ENCODE measurements around the gene RNF222. TPM values are rescaled to one million over a fixed set of nuclear protein-coding genes. Genes with fewer than 3 reads are reported as not detected.
A peak's percentile ranks its signal among the peaks of the same experiment; 100 is the strongest.

Gene RNF222
- total RNA-seq, 4 donors from 2014 or later: not detected

DNA sequence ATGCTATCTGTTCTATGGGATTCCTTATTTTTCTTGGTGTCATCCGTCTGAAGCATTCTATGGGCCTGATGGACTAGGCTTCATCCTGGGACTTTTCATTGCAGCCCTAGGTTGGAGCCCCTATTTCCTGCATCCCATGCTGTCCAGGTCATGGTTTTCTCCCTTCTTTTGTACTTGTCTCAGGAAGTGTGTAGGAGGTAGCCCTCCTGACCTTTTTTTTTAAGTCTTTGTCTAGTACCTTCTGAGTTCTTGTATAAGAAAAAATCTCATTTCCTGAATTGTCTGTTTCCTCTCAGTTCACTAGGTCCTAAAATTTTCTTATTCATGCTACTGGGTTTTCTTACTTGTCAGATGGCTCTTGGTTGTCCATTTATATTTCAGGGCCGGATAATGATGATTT is 44.1 kb upstream of the RNF222 start:
- intact Hi-C loops (cut with DNase I; ENCODE audit: low total_unique reads): no loop called here
- no peaks in the 10 kb centered on the region for H3K36me3 ChIP-seq
- TF ChIP-seq, protein P1, sequence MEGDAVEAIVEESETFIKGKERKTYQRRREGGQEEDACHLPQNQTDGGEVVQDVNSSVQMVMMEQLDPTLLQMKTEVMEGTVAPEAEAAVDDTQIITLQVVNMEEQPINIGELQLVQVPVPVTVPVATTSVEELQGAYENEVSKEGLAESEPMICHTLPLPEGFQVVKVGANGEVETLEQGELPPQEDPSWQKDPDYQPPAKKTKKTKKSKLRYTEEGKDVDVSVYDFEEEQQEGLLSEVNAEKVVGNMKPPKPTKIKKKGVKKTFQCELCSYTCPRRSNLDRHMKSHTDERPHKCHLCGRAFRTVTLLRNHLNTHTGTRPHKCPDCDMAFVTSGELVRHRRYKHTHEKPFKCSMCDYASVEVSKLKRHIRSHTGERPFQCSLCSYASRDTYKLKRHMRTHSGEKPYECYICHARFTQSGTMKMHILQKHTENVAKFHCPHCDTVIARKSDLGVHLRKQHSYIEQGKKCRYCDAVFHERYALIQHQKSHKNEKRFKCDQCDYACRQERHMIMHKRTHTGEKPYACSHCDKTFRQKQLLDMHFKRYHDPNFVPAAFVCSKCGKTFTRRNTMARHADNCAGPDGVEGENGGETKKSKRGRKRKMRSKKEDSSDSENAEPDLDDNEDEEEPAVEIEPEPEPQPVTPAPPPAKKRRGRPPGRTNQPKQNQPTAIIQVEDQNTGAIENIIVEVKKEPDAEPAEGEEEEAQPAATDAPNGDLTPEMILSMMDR (IDR thresholded peaks at IDR 0.05): no peak
- no peak for TF ChIP-seq POLR2A (IDR thresholded peaks at IDR 0.05)
- no peak overlapping the region for H3K4me3 ChIP-seq
- no peak overlapping the region for H3K27ac ChIP-seq
- DNase-seq: no peak
- no peaks in the 10 kb centered on the region for H3K27me3 ChIP-seq
- H3K9me3 ChIP-seq: no peaks in the 10 kb centered on the region
- H3K4me1 ChIP-seq: no peaks in the 10 kb centered on the region

DNA sequence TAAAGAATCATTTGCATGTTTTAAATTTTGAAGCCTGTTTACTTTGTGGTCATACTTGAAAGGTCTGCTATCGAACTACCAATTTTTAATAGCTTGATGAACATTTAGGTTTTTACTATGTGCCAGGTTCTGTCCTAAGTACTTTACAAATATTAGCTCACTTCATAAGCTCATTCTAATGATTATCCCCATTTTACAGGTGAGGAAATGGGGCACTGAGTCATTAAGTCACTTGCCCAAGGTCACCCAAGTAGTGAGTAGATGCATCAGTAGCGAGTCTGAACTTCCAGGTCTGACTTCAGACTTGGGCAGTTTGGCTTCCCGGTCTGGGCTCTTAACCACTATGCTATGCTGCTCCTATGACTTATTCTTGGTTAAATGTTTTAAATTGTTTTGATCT is 42.1 kb upstream of the RNF222 start:
- Histone ChIP-seq H3K27me3 (no peaks in the 10 kb centered on the region), H3K9me3 (no peaks in the 10 kb centered on the region), H3K4me3 (no peak overlapping the region), H3K36me3 (no peaks in the 10 kb centered on the region), H3K4me1 (no peaks in the 10 kb centered on the region), H3K27ac (no peak overlapping the region)
- no peak for TF ChIP-seq POLR2A (IDR thresholded peaks at IDR 0.05)
- TF ChIP-seq, protein P1 (IDR thresholded peaks at IDR 0.05): no peak
- no peak for DNase-seq
- intact Hi-C loops (cut with DNase I; ENCODE audit: low total_unique reads): no loop called here

DNA sequence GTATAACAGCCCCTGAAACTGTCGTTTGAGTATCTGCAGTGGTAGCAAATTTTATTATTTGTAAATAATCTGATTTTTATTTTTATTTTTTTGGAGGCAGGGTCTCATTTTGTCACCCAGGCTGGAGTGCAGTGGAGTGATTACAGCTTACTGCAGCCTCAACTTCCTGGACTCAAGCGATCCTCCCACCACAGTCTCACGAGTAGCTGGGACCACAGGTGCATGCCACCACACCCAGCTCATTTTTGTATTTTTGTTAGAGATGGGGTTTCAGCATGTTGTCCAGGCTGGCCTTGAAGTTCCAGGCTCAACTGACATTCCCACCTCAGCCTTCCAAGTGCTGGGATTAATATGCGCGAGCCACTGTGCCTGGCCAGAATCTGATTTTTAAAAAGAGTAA is 40.8 kb upstream of the RNF222 start:
- H3K9me3 ChIP-seq: no peaks in the 10 kb centered on the region
- H3K36me3 ChIP-seq: no peaks in the 10 kb centered on the region
- intact Hi-C loops (cut with DNase I; ENCODE audit: low total_unique reads): no loop called here
- DNase-seq: no peak
- no peaks in the 10 kb centered on the region for H3K27me3 ChIP-seq
- TF ChIP-seq, protein P1 (IDR thresholded peaks at IDR 0.05): no peak
- TF ChIP-seq POLR2A (IDR thresholded peaks at IDR 0.05): no peak
- H3K4me3 ChIP-seq: no peak overlapping the region
- no peak overlapping the region for H3K27ac ChIP-seq
- no peaks in the 10 kb centered on the region for H3K4me1 ChIP-seq

DNA sequence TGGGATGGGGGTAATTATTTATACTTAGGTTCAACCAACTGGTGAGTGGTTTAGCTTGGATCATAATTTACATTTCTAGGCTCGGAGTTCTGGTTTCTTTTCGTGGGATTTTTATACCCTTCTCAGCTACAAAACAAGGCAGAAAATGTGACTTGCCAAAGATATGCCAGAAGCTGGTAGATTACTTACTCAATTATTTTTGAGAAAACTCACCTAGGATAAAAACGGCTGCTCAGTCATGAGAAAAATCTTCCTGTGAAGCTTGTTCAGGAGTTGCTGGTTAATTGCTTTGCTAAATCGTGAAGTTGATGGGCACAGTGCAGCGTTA is 39.2 kb upstream of the RNF222 start:
- H3K27ac ChIP-seq: peak overlapping the region; percentile 92 to 98
- peak overlapping the region; percentile 79 to 81 for H3K4me3 ChIP-seq
- H3K27me3 ChIP-seq: no peaks in the 10 kb centered on the region
- intact Hi-C loops (cut with DNase I; ENCODE audit: low total_unique reads): no loop called here
- TF ChIP-seq, protein P1 (IDR thresholded peaks at IDR 0.05): no peak
- no peak for TF ChIP-seq POLR2A (IDR thresholded peaks at IDR 0.05)
- no peaks in the 10 kb centered on the region for H3K36me3 ChIP-seq
- no peak for DNase-seq
- H3K9me3 ChIP-seq: no peaks in the 10 kb centered on the region
- H3K4me1 ChIP-seq: no peaks in the 10 kb centered on the region

DNA sequence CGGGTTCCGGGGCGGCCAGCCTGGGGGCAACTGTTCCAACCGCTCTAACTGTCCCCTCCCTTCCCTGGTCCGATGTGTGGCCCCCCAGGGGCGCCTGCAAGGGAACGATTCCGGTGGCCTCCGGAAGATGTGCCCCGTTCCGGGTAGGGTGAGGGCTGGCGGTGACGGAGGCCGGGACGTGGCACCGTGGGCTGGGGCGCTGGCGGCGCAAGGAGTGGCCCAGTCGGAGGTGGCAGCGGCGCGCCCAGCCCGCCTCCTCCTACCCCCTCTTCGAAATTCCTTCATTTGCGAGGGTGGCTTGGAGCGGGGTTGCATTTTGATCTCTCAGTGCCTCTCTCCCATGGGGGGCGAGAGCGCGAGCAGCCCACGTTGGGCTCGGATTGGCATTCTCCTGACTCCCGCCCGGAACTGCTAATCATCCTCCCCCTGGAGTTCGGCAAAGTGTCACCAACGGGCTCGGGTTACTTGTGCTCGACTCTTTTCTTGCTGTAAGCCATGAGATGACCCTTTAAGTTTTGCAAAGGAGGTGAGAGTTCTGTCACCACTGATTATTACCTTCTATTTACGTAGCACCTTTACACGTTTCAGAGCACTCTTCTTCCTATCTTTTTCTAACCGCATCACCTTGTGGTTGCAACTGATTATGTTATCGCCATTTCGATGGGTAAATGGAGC is 38.7 kb upstream of the RNF222 start:
- DNase-seq: peak in 1 of 2 donors; percentile 49
- no peaks in the 10 kb centered on the region for H3K27me3 ChIP-seq
- TF ChIP-seq POLR2A (IDR thresholded peaks at IDR 0.05): no peak
- TF ChIP-seq, protein P1 (IDR thresholded peaks at IDR 0.05): no peak
- H3K9me3 ChIP-seq: no peaks in the 10 kb centered on the region
- intact Hi-C loops (cut with DNase I; ENCODE audit: low total_unique reads): no loop called here
- peak overlapping the region; percentile 79 to 81 for H3K4me3 ChIP-seq
- H3K27ac ChIP-seq: peak overlapping the region; percentile 92 to 98
- no peaks in the 10 kb centered on the region for H3K36me3 ChIP-seq
- H3K4me1 ChIP-seq: peaks cover 0 to 1% of the 10 kb centered on the region in 2 donors

All from uterus (tissue), 4 donors.